NCI-H748 (cell line): ENCODE measurements around the gene DIDO1.
"Not testable (repeated sequence)": the region's sequence is repeated elsewhere in the genome, so short reads cannot be mapped to it uniquely, and the experiment has no call there.

Experiments
- DNase-seq: peaks from one replicate; lab custom pipeline; 2025; ENCODE audit not compliant: unreplicated experiment; lab: John Stamatoyannopoulos, UW

Gene DIDO1

GRCh38 chr20:62858058-62858830 is 68.1 kb downstream of the DIDO1 start:
- DNase-seq: no peak

DNA sequence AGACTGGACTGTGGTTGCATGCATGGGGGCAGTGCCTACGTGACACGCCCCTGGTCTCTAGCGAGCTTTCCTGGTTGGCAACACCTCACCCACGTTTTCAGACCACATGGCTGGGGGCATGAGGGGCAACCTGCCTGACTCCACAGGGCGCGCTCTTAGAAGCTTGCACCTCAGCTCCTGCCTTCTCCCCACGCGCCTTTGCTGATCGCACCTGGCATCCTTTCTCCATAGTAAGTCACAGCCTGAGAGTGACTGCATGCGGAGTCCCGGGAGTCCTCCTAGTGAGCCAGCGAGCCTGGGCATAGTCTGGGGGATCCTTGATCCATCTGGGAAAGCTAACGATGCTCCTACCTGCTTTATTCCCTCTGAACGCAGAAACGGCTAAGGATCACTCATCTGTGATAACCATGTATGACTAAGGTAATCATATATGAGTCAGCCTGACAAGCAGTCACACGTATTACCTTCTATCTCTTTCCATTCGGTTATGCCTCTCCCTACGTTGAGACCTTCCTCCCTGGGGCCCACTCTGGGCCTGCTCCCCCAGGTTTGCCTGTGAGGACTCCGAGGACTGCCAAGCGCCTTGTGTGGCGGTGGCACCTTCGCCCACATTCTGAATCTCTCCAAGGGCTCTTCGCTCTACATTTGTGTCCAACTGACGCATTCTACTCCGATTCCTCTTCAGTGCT is 69.2 kb downstream of the DIDO1 start:
- no peak for DNase-seq

- DNase-seq: no peak
These were observed 71.2 kb downstream of the DIDO1 start for GRCh38 chr20:62855120-62855519.

DNA sequence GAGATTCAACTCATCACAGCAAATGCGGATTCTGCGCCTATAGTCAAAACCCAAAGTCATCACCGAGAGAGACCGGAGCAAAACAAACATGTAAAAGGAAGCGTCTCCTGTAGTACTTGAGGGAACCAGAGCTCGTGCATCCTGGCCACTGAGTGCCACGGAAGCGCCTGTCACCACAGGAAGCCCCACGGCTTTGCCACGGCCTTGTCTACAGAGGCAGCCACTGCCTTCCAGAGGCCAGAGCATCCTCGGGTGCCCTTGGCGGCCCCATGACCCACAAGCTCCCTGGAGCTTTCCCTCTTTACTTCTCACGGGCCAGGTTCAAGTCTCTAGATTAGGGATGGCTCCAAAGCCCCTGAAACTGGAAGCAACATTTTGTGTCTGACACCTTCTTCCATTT is 72.2 kb downstream of the DIDO1 start:
- no peak for DNase-seq

- not testable (repeated sequence) for DNase-seq
These were observed 73.0 kb downstream of the DIDO1 start for GRCh38 chr20:62853304-62853703.

DNA sequence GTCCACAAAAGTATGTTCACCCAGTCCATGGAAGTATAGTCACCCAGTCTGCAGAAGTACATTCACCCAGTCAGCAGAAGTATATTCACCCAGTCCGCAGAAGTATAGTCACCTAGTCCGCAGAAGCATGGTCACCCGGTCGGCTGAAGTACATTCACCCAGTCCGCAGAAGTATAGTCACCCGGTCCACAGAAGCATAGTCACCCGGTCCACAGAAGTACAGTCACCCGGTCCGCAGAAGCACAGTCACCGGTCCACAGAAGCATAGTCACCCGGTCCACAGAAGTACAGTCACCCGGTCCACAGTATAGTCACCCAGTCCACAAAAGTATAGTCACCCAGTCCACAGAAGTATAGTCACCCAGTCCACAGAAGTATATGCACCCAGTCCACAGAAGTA is 73.5 kb downstream of the DIDO1 start:
- no peak for DNase-seq

DNA sequence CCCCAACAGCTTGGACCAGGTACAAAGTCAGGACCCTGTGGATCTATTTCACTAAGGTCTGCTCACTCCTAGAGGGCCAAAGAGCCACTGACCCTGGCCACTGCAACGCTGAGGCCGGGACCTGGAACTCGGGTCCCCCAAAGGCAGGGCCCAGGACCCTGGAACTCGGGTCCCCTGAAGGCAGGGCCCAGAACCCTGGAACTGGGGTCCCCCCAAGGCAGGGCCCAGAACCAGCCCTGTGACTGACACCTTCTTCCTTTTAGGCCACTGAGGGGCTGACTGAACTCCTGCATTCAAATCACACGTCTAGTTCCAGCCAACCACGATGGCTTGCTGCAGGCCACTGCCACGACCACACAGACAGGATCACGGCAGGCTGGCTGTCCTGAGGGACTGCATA is 74.1 kb downstream of the DIDO1 start:
- DNase-seq: no peak

- DNase-seq: no peak
These were observed 75.9 kb downstream of the DIDO1 start for GRCh38 chr20:62850333-62850974.

DNA sequence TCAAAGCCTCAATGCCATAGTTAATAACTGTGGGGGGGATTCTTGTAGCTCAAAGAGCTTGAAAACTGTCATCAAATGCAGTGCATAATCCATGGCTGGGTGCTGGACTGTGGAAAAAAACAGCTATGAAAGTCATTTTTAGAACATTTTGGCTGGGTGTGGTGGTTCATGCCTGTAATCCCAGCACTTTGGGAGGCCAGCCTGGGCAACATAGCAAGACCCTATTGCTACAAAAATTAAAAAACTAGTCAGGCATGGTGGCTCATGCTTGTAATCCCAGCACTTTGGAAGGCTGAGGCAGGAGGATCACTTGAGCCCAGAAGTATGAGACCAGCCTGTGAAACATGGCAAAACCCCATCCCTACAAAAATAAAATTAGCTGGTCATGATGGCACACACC is 76.9 kb downstream of the DIDO1 start:
- no peak for DNase-seq

- DNase-seq: not testable (repeated sequence)
These were observed 77.4 kb downstream of the DIDO1 start for GRCh38 chr20:62848917-62849316.

DNA sequence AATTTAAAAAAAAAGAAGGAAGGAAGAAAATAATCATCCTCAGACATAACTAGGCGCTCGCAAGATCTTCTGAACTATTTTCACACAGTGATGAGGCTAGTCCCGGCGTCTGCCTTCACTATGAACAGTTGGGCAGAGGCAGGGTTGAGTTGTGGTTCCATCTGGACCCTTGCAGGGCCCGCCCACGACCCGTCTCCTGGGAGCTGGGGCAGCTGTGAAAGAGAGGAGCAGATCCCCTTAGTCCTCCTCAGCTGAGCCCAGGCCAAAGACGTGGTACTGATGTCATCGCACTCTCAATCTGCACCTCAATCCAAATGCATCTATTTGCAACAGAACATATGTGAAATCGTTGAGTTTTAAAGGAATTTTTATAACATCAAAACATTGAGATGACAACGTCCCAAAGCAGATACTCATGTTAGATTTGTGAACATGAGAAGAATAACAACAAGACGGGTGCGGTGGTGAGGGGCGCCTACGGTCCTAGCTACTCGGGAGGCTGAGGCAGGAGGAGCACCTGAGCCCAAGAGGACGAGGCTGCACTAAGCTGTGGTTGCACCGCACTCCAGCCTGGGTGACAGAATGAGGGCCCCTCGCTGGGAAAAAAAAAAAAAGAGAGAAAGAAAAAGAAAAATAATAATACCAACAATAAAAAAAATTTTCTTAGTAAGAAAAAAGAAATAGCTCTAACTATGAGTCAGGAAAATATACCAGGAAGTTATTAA is 80.0 kb downstream of the DIDO1 start:
- DNase-seq: no peak

GRCh38 chr20:62845416-62846160 is 80.7 kb downstream of the DIDO1 start:
- DNase-seq: no peak

GRCh38 chr20:62844182-62844581 is 82.1 kb downstream of the DIDO1 start:
- DNase-seq: no peak

GRCh38 chr20:62843656-62844055 is 82.6 kb downstream of the DIDO1 start:
- no peak for DNase-seq

DNA sequence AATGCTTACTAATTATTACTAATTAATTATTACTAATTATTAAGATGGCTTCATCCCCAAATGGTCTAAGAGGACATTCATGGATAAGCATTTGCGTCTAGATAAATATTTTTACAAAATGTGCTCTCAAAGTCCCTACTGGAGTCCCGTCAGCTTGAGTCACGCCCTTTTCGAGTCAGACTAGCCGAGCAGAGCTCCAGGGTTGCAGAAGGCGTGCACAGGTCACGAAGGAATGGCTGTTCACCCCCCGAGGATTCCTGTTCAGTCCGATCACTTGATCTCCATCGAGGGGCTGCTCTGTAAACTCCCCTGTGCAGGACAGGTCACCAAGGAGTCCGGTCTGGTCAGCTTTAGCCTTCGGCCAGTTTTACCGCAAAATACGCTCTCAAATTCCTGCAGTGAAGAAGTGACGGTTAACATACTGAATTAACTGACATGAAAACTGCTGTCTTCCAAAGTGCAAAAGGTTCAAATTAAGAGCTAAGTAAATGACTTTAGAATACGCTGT is 84.5 kb downstream of the DIDO1 start:
- DNase-seq: no peak

- DNase-seq: no peak
These were observed 85.8 kb downstream of the DIDO1 start for GRCh38 chr20:62840244-62841197.

GRCh38 chr20:62839816-62840215 is 86.5 kb downstream of the DIDO1 start:
- DNase-seq: no peak

- no peak for DNase-seq
These were observed 87.0 kb downstream of the DIDO1 start for GRCh38 chr20:62839261-62839660.

GRCh38 chr20:62838128-62838891 is 88.0 kb downstream of the DIDO1 start:
- no peak for DNase-seq
